ENCODE measurements around the gene SLAMF9.

DNA sequence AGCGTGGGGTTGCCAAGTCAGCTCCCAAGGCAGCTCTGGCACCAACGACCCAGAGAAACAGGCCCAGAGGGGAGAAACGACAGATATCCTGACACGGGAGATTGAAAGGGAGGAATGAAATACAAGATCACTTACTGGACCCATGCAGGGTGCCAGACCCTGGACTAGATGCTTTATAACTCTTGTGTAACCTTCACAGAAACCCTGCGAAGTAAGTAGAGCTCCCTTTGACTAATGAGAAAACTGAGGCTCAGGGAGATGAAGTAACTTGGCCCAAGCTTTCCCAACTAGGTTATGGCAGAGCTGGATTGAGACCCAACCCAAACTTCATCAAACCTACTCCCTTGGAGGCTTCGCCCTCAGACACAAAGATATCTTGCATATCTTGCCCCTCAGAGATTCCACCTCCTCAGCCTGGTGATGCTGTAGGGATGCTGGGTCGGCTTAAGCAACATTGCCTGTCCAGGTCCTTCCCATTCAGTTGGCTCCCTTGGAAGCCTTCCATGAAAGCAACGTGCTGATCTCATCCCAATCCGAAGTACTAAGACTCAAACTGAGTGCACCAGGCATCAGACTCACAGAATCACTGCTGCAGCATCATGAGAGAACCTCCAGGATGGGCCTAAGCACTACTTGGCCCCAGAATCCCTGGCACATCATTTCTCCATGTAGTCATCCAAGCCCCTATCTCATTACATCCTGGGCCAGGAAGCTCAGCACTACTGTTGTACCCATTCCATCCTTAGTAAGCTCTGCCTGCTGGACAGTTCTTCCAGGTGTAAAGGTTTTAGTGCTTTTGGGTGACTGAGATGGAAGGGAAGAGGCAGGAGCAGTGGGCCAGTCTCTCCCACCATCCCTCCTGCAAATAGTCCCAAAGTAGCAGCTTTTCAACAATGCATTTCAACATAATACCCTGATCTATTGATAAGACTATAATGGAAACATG lies 7.5 kb downstream of the SLAMF9 start:
- TF ChIP-seq NPAS2 (CRISPR knock-in tag; IDR thresholded peaks at IDR 0.05; ENCODE audit: borderline replicate concordance) (no peak), POLR2A (IDR thresholded peaks at IDR 0.05; ENCODE audit: low read length) (no peak), CBX2 (IDR thresholded peaks at IDR 0.05; ENCODE audit: borderline replicate concordance, low read depth) (no peak), USF2 (IDR thresholded peaks at IDR 0.05) (no peak), FOSL2 (IDR thresholded peaks at IDR 0.05) (no peak), FOSL2 (CRISPR knock-in tag; IDR thresholded peaks at IDR 0.05) (no peak), SREBF2 (IDR thresholded peaks at IDR 0.05) (no peak), RNF2 (IDR thresholded peaks at IDR 0.05; ENCODE audit: borderline replicate concordance, low read depth) (no peak), TP53 (CRISPR knock-in tag; IDR thresholded peaks at IDR 0.05) (no peak), EHMT2 (IDR thresholded peaks at IDR 0.05; ENCODE audit: low read depth) (no peak), MAZ (IDR thresholded peaks at IDR 0.05; ENCODE audit: borderline replicate concordance, low read depth, low read length) (no peak), JUNB (IDR thresholded peaks at IDR 0.05) (no peak)
- TF ChIP-seq, protein P1, sequence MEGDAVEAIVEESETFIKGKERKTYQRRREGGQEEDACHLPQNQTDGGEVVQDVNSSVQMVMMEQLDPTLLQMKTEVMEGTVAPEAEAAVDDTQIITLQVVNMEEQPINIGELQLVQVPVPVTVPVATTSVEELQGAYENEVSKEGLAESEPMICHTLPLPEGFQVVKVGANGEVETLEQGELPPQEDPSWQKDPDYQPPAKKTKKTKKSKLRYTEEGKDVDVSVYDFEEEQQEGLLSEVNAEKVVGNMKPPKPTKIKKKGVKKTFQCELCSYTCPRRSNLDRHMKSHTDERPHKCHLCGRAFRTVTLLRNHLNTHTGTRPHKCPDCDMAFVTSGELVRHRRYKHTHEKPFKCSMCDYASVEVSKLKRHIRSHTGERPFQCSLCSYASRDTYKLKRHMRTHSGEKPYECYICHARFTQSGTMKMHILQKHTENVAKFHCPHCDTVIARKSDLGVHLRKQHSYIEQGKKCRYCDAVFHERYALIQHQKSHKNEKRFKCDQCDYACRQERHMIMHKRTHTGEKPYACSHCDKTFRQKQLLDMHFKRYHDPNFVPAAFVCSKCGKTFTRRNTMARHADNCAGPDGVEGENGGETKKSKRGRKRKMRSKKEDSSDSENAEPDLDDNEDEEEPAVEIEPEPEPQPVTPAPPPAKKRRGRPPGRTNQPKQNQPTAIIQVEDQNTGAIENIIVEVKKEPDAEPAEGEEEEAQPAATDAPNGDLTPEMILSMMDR (IDR thresholded peaks at IDR 0.05), result no peak
- TF ChIP-seq, protein P2, sequence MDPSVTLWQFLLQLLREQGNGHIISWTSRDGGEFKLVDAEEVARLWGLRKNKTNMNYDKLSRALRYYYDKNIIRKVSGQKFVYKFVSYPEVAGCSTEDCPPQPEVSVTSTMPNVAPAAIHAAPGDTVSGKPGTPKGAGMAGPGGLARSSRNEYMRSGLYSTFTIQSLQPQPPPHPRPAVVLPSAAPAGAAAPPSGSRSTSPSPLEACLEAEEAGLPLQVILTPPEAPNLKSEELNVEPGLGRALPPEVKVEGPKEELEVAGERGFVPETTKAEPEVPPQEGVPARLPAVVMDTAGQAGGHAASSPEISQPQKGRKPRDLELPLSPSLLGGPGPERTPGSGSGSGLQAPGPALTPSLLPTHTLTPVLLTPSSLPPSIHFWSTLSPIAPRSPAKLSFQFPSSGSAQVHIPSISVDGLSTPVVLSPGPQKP (IDR thresholded peaks at IDR 0.05; ENCODE audit: low read depth, low read length), result no peak
- TF ChIP-seq, protein P3, sequence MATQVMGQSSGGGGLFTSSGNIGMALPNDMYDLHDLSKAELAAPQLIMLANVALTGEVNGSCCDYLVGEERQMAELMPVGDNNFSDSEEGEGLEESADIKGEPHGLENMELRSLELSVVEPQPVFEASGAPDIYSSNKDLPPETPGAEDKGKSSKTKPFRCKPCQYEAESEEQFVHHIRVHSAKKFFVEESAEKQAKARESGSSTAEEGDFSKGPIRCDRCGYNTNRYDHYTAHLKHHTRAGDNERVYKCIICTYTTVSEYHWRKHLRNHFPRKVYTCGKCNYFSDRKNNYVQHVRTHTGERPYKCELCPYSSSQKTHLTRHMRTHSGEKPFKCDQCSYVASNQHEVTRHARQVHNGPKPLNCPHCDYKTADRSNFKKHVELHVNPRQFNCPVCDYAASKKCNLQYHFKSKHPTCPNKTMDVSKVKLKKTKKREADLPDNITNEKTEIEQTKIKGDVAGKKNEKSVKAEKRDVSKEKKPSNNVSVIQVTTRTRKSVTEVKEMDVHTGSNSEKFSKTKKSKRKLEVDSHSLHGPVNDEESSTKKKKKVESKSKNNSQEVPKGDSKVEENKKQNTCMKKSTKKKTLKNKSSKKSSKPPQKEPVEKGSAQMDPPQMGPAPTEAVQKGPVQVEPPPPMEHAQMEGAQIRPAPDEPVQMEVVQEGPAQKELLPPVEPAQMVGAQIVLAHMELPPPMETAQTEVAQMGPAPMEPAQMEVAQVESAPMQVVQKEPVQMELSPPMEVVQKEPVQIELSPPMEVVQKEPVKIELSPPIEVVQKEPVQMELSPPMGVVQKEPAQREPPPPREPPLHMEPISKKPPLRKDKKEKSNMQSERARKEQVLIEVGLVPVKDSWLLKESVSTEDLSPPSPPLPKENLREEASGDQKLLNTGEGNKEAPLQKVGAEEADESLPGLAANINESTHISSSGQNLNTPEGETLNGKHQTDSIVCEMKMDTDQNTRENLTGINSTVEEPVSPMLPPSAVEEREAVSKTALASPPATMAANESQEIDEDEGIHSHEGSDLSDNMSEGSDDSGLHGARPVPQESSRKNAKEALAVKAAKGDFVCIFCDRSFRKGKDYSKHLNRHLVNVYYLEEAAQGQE (IDR thresholded peaks at IDR 0.05), result no peak

Measured in A549 (cell line).